GM12873 (cell line): ENCODE measurements around the gene RICTOR.

Experiments
- CTCF ChIP-seq: IDR thresholded peaks from 2 replicates; pipeline ENCODE4 v1.5.1; 2012; ENCODE audit warnings: low read depth, mild to moderate bottlenecking, moderate library complexity, low read length, control low read depth; ENCODE audit not compliant: insufficient read depth; ENCODE audit errors: missing control alignments

RICTOR gene

GRCh38 chr5:39055027-39055767 is 19.0 kb downstream of the RICTOR start:
- TF ChIP-seq CTCF = no peak

GRCh38 chr5:39053189-39053588 is 21.0 kb downstream of the RICTOR start:
- TF ChIP-seq CTCF = no peak

DNA sequence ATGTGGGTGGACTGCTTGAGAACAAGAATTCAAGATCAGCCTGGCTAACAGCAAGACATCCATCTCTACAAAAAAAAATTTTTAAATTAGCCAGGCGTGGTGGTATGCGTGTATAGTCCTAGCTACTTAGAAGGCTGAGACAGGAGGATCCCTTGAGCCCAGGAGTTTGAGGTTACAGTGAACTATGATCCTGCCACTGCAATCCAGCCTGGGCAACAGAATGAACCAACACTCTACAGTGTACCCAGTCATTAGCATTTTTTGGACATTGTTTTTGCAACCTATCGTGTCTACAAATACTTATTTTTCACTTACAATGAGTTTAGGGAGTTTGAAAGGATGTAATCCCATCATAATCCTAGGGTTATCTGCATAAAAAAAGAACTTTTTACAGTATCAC is 22.1 kb downstream of the RICTOR start:
- no peak for TF ChIP-seq CTCF

GRCh38 chr5:39049315-39049714 is 24.9 kb downstream of the RICTOR start:
- TF ChIP-seq CTCF = no peak

- no peak for TF ChIP-seq CTCF
These were observed 33.3 kb downstream of the RICTOR start for GRCh38 chr5:39040875-39041274.

- no peak for TF ChIP-seq CTCF
These were observed 43.2 kb downstream of the RICTOR start for GRCh38 chr5:39031041-39031440.

DNA sequence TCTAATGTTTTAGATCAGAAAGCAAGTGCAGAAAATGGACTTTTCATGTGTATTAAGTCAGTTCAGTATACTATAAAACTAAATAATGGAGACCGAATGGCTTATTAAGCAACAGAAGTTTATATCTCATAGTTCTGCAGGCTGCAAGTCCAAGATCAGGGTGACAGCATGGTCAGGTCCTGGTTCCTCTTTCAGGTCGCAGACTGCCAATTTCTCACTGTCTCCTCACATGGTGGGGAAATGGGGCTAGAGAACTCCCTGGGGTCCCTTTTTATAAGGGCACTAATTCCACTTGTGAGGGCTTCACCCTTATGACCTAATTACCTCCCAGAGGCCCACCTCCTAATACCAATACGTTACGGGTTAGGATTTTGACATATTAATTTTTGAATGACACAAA is 48.7 kb downstream of the RICTOR start:
- no peak for TF ChIP-seq CTCF
